Measurements from ENCODE around the gene PBX3. TPM values are rescaled to one million over a fixed set of nuclear protein-coding genes. Genes with fewer than 3 reads are reported as not detected.

Gene PBX3
- total and polyA plus RNA-seq, 9 donors = 52.6 to 199 (median 119) TPM

- H3K27me3 ChIP-seq = no peaks in the 10 kb centered on the region
- no peaks in the 10 kb centered on the region for H3K36me3 ChIP-seq
- H3K4me3 ChIP-seq = no peak overlapping the region
- 71 to 76% (median 71%) methylated on average over 6 of the region's 6 CpGs for WGBS, 3 donors
- H3K9me3 ChIP-seq = no peaks in the 10 kb centered on the region
- intact Hi-C loops (cut with DNase I) = no loop called here
- no peak overlapping the region for H3K27ac ChIP-seq
- no peaks in the 10 kb centered on the region for H3K4me1 ChIP-seq (ENCODE audit: insufficient read depth)
- DNase-seq = no peak
- TF ChIP-seq POLR2A (IDR thresholded peaks at IDR 0.05) (no peak), EP300 (IDR thresholded peaks at IDR 0.05) (no peak), CTCF (IDR thresholded peaks at IDR 0.05) (no peak)
Measured at GRCh38 chr9:125968714-125969374, 221.7 kb downstream of the PBX3 start.

DNA sequence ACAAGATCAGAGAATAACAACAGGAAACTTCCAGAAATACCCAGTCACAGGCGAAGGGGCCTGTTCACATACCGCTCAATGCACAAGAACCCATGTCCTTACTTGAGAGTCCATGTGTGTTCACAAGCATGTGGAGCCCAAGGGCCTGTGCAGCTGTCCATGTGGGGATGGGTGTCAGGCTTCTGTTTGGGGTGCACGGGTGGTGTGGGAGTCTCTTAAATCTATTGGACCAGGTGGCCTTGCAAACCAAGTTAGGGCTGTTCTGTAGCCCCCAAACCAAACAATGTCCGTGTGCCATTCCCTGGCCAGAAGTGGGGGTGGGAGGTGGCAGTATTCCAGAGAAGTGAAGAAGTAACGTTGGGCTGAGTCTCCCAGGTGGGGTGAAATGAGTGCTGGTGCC, 222.3 kb downstream of the PBX3 start:
- no peak for DNase-seq
- intact Hi-C loops (cut with DNase I) = no loop called here
- Histone ChIP-seq H3K27me3 (no peaks in the 10 kb centered on the region), H3K27ac (no peak overlapping the region), H3K36me3 (no peaks in the 10 kb centered on the region), H3K9me3 (no peaks in the 10 kb centered on the region), H3K4me3 (no peak overlapping the region), H3K4me1 (ENCODE audit: insufficient read depth) (no peaks in the 10 kb centered on the region)
- 65 to 76% (median 76%) methylated on average over 5 of the region's 5 CpGs for WGBS, 3 donors
- TF ChIP-seq CTCF (IDR thresholded peaks at IDR 0.05) (no peak), EP300 (IDR thresholded peaks at IDR 0.05) (no peak), POLR2A (IDR thresholded peaks at IDR 0.05) (no peak)

GRCh38 chr9:125969868-125970267, 222.7 kb downstream of the PBX3 start:
- Histone ChIP-seq H3K27ac (no peak overlapping the region), H3K36me3 (no peaks in the 10 kb centered on the region), H3K27me3 (no peaks in the 10 kb centered on the region), H3K9me3 (no peaks in the 10 kb centered on the region), H3K4me3 (no peak overlapping the region), H3K4me1 (ENCODE audit: insufficient read depth) (no peaks in the 10 kb centered on the region)
- no peak for DNase-seq
- intact Hi-C loops (cut with DNase I) = no loop called here
- no peak for TF ChIP-seq EP300 (IDR thresholded peaks at IDR 0.05)
- no peak for TF ChIP-seq POLR2A (IDR thresholded peaks at IDR 0.05)
- TF ChIP-seq CTCF (IDR thresholded peaks at IDR 0.05) = no peak
- 60 to 86% (median 83%) methylated on average over 5 of the region's 5 CpGs for WGBS, 3 donors

- no peaks in the 10 kb centered on the region for H3K36me3 ChIP-seq
- no peak overlapping the region for H3K27ac ChIP-seq
- 73 to 75% (median 75%) methylated on average over 5 of the region's 5 CpGs for WGBS, 3 donors
- DNase-seq = no peak
- no peaks in the 10 kb centered on the region for H3K4me1 ChIP-seq (ENCODE audit: insufficient read depth)
- no peak overlapping the region for H3K4me3 ChIP-seq
- H3K9me3 ChIP-seq = no peaks in the 10 kb centered on the region
- no peaks in the 10 kb centered on the region for H3K27me3 ChIP-seq
- intact Hi-C loops (cut with DNase I) = no loop called here
- TF ChIP-seq EP300 (IDR thresholded peaks at IDR 0.05) (no peak), CTCF (IDR thresholded peaks at IDR 0.05) (no peak), POLR2A (IDR thresholded peaks at IDR 0.05) (no peak)
Measured at GRCh38 chr9:125970340-125970739, 223.2 kb downstream of the PBX3 start.

Data from ovary (tissue), 9 donors.